Breast epithelium (tissue), 3 donors: ENCODE results near the gene SNX2.

Source experiments
- CTCF ChIP-seq, 3 donors: fragments of 450-650 bp; IDR thresholded peaks; one replicate each; pipeline ENCODE4 v1.5.1; 2016 to 2017; ENCODE audit warnings: antibody characterized with exemption in 3 of 3, mild to moderate bottlenecking in 3 of 3, moderate library complexity in 3 of 3
- POLR2A ChIP-seq: fragments of 450-650 bp; IDR thresholded peaks from one replicate; pipeline ENCODE4 v1.6.1; 2016; ENCODE audit warnings: antibody characterized with exemption, mild to moderate bottlenecking, moderate library complexity

GRCh38 chr5:122756264-122756911, 18.5 kb upstream of the SNX2 start:
- TF ChIP-seq CTCF (IDR thresholded peaks at IDR 0.05) (no peak), POLR2A (no peak)
